NT2/D1 (cell line): ENCODE measurements around the gene MMP20.

Experiments
- SUZ12 ChIP-seq: IDR thresholded peaks from 2 replicates; pipeline ENCODE4 v1.6.1; 2011; ENCODE audit not compliant: insufficient read length, insufficient read depth; ENCODE audit errors: extremely low read depth
- YY1 ChIP-seq: IDR thresholded peaks from 2 replicates; pipeline ENCODE4 v1.6.1; 2011; ENCODE audit not compliant: insufficient read length, insufficient read depth
- ZNF274 ChIP-seq: IDR thresholded peaks from 2 replicates; pipeline ENCODE4 v1.6.1; 2011; ENCODE audit warnings: mild to moderate bottlenecking, low read depth, low read length

DNA sequence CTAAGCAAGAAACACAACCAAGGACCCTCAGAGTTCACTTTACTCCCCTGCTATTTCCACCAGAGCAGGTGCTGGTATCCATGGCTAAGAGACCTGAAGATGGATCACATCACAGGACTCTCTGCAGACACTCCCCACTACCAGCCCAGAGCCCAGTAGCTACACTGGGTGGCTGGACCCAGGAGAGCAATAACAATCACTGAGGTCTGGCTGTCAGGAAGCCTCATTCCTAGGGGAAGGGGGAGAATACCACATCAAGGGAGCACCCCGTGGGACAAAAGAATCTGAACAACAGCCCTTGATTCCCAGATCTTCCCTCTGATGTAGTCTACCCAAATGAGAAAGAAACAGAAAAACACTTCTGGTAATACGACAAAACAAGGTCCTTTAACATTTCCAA lies 85.6 kb downstream of the MMP20 start:
- TF ChIP-seq ZNF274 (no peak), YY1 (no peak), SUZ12 (no peak)
